ENCODE results near the gene FXR1. TPM values are rescaled to one million over a fixed set of nuclear protein-coding genes. Genes with fewer than 3 reads are reported as not detected.
A peak's percentile ranks its signal among the peaks of the same experiment; 100 is the strongest.

The FXR1 gene
- total RNA-seq, 1 experiment from 2014 or later = 123 TPM

DNA sequence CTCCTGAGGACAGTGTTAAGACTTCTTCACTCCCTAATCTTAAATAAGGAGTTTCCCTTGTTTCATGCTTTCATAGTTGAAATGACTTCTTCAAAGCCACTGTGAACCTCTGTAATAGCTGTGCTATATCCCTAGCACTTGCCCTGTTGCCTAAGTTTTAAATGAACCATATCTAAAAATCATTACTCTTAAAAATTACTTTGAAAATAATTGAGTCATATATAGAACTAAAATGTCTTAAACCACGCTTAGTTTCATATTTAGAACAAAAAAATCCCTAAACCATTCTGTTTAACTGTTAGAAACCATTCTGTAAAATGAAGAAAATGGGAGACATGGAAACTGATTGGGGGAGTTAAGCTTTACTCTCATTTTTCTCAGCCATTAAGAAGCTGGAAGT, 47.2 kb downstream of the FXR1 start:
- H3K27me3 ChIP-seq (ENCODE audit: low read length) = no peaks in the 10 kb centered on the region
- H3K9me3 ChIP-seq (ENCODE audit: low read length) = no peaks in the 10 kb centered on the region
- H3K9ac ChIP-seq (ENCODE audit: low read length) = no peak overlapping the region
- H3K36me3 ChIP-seq (ENCODE audit: insufficient read depth, low read length) = peaks cover 79% of the 10 kb centered on the region
- no peak overlapping the region for H2AFZ ChIP-seq (ENCODE audit: low read length)
- H3K4me2 ChIP-seq (ENCODE audit: low read depth, low read length, poor library complexity, severe bottlenecking) = no peak overlapping the region
- H3K4me3 ChIP-seq (ENCODE audit: low read length) = no peak overlapping the region
- H3K79me2 ChIP-seq (ENCODE audit: low read length) = peaks cover 65% of the 10 kb centered on the region
- no peaks in the 10 kb centered on the region for H4K20me1 ChIP-seq (ENCODE audit: insufficient read depth, low read depth, low read length)
- H3K27ac ChIP-seq (ENCODE audit: low read length) = no peak overlapping the region
- H3K4me1 ChIP-seq (ENCODE audit: low read length) = no peaks in the 10 kb centered on the region
- no peaks in the 10 kb centered on the region for H3K9me2 ChIP-seq (replicated peaks; ENCODE audit: insufficient read depth, low read length)
- DNase-seq = no peak

DNA sequence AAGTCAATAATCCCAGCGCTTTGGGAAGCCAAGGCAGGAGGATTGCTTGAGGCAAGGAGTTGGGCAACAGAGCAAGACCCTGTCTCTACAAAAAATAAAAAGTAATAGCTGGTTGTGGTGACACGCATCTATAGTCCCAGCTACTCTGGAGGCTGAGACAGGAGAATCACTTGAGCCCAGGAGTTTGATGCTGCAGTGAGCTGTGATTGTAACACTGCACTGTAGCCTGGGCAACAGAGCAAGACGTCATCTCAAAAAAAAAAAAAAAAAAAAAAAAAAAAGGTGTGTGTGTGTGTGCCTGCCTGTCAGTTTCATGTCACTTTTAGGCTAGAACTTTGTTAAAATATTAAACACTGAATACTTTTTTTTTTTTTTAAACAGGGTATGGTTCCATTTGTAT, 48.6 kb downstream of the FXR1 start:
- peaks cover 75% of the 10 kb centered on the region for H3K36me3 ChIP-seq (ENCODE audit: insufficient read depth, low read length)
- peak; percentile 52 for DNase-seq

DNA sequence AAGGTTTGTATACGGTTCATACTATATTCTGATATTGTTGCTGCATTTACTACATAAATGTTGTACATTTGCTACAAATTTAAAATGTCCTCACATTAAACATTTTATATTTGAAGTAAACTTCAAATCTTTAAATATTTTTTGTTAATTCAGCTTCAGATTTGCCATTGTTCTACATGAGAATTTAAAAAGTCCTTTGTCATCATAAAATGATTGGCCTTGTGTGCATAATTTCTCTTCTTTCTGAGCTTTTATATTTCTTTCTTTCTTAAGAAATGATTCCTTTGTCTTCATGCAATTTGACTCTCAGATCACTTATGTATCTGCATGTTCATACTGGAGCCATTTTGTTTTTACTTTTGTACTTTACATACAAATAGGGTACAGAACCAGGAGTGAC, 49.1 kb downstream of the FXR1 start:
- no peak for DNase-seq
- Histone ChIP-seq H3K9ac (ENCODE audit: low read length) (no peak overlapping the region), H3K4me1 (ENCODE audit: low read length) (no peaks in the 10 kb centered on the region), H3K36me3 (ENCODE audit: insufficient read depth, low read length) (peaks cover 75% of the 10 kb centered on the region), H3K9me3 (ENCODE audit: low read length) (no peaks in the 10 kb centered on the region), H3K27me3 (ENCODE audit: low read length) (no peaks in the 10 kb centered on the region), H2AFZ (ENCODE audit: low read length) (no peak overlapping the region), H3K79me2 (ENCODE audit: low read length) (peaks cover 65% of the 10 kb centered on the region), H3K4me3 (ENCODE audit: low read length) (no peak overlapping the region), H4K20me1 (ENCODE audit: insufficient read depth, low read depth, low read length) (no peaks in the 10 kb centered on the region), H3K9me2 (replicated peaks; ENCODE audit: insufficient read depth, low read length) (no peaks in the 10 kb centered on the region), H3K27ac (ENCODE audit: low read length) (no peak overlapping the region), H3K4me2 (ENCODE audit: low read depth, low read length, poor library complexity, severe bottlenecking) (no peak overlapping the region)

More for the DNA sequence above, 48.6 kb downstream of the FXR1 start:
- Histone ChIP-seq H3K9ac (ENCODE audit: low read length) (no peak overlapping the region), H2AFZ (ENCODE audit: low read length) (no peak overlapping the region), H3K27me3 (ENCODE audit: low read length) (no peaks in the 10 kb centered on the region), H3K4me1 (ENCODE audit: low read length) (no peaks in the 10 kb centered on the region), H3K4me2 (ENCODE audit: low read depth, low read length, poor library complexity, severe bottlenecking) (no peak overlapping the region), H3K79me2 (ENCODE audit: low read length) (peaks cover 65% of the 10 kb centered on the region), H4K20me1 (ENCODE audit: insufficient read depth, low read depth, low read length) (no peaks in the 10 kb centered on the region), H3K27ac (ENCODE audit: low read length) (no peak overlapping the region), H3K4me3 (ENCODE audit: low read length) (no peak overlapping the region), H3K9me3 (ENCODE audit: low read length) (no peaks in the 10 kb centered on the region), H3K9me2 (replicated peaks; ENCODE audit: insufficient read depth, low read length) (no peaks in the 10 kb centered on the region)

DNA sequence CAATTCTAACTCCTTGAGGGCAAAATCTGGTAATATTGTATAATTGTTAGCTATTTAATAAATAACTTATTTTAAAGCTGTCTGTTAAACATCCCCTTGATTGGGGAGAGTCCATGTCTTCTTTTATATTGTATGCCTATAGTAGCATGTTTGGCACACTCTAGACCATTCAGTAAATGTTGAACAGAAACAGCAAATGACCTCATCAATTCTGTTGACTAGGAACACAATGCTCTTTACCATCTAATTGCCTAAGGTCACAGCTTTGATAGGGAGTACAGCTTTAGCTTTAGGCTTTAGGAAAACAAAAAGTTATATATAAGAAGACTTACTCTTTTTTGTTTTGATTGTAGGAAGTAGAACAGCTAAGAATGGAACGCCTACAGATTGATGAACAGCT, 50.1 kb downstream of the FXR1 start:
- H4K20me1 ChIP-seq (ENCODE audit: insufficient read depth, low read depth, low read length) = no peaks in the 10 kb centered on the region
- DNase-seq = no peak
- no peak overlapping the region for H3K27ac ChIP-seq (ENCODE audit: low read length)
- no peak overlapping the region for H3K4me2 ChIP-seq (ENCODE audit: low read depth, low read length, poor library complexity, severe bottlenecking)
- no peaks in the 10 kb centered on the region for H3K4me1 ChIP-seq (ENCODE audit: low read length)
- no peak overlapping the region for H3K9ac ChIP-seq (ENCODE audit: low read length)
- H3K4me3 ChIP-seq (ENCODE audit: low read length) = no peak overlapping the region
- H3K27me3 ChIP-seq (ENCODE audit: low read length) = no peaks in the 10 kb centered on the region
- no peaks in the 10 kb centered on the region for H3K9me3 ChIP-seq (ENCODE audit: low read length)
- H3K9me2 ChIP-seq (replicated peaks; ENCODE audit: insufficient read depth, low read length) = no peaks in the 10 kb centered on the region
- H3K79me2 ChIP-seq (ENCODE audit: low read length) = peaks cover 59% of the 10 kb centered on the region
- H2AFZ ChIP-seq (ENCODE audit: low read length) = no peak overlapping the region
- peaks cover 74% of the 10 kb centered on the region for H3K36me3 ChIP-seq (ENCODE audit: insufficient read depth, low read length)

DNA sequence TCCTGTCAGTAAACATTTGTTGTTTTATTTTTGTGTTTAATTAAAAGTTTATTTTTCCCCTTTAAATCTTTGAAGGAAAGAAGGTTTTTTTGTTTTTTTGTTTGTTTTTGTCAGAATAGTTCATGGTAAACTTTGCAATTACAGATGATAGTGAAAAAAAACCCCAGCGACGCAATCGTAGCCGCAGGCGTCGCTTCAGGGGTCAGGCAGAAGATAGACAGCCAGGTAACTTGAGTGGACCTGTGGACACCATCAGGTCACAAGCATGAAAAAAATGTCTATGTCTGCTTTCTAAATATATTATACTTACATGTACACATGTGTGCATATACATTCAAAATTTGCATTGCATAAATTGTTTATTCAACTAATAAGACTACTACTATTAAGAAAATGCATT, 58.5 kb downstream of the FXR1 start:
- no peaks in the 10 kb centered on the region for H3K27me3 ChIP-seq (ENCODE audit: low read length)
- no peak overlapping the region for H3K4me2 ChIP-seq (ENCODE audit: low read depth, low read length, poor library complexity, severe bottlenecking)
- H3K9me2 ChIP-seq (replicated peaks; ENCODE audit: insufficient read depth, low read length) = no peaks in the 10 kb centered on the region
- H3K27ac ChIP-seq (ENCODE audit: low read length) = no peak overlapping the region
- peaks cover 31% of the 10 kb centered on the region for H3K79me2 ChIP-seq (ENCODE audit: low read length)
- H3K36me3 ChIP-seq (ENCODE audit: insufficient read depth, low read length) = peaks cover 56% of the 10 kb centered on the region
- H3K9ac ChIP-seq (ENCODE audit: low read length) = no peak overlapping the region
- H2AFZ ChIP-seq (ENCODE audit: low read length) = no peak overlapping the region
- H3K4me3 ChIP-seq (ENCODE audit: low read length) = no peak overlapping the region
- DNase-seq = no peak
- no peaks in the 10 kb centered on the region for H3K9me3 ChIP-seq (ENCODE audit: low read length)
- peaks cover 5% of the 10 kb centered on the region; the same call in 1 of the 2 replicates for H3K4me1 ChIP-seq (ENCODE audit: low read length)
- no peaks in the 10 kb centered on the region for H4K20me1 ChIP-seq (ENCODE audit: insufficient read depth, low read depth, low read length)

DNA sequence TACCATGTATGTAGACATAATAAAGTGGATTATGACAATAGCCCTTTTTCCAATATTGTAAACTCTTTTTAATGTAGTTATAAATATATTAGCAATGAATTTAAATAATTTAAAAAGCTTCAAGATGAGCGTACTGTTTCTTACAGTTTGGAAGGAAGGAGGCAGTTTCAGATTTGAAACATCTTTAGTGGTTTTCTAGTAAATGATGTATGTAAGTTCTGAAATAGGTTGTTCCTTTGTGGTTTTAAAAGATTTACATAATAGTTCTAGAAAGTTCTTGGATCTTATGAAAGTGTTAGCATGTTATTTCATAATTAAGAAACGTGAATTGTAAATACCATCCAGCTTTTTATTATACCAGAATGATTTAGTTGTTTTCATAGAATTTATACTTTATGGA, 61.1 kb downstream of the FXR1 start:
- Histone ChIP-seq H3K4me3 (ENCODE audit: low read length) (no peak overlapping the region), H3K9me2 (replicated peaks; ENCODE audit: insufficient read depth, low read length) (no peaks in the 10 kb centered on the region), H3K27ac (ENCODE audit: low read length) (no peak overlapping the region), H3K9ac (ENCODE audit: low read length) (no peak overlapping the region), H3K79me2 (ENCODE audit: low read length) (peaks cover 20% of the 10 kb centered on the region), H4K20me1 (ENCODE audit: insufficient read depth, low read depth, low read length) (no peaks in the 10 kb centered on the region), H3K4me1 (ENCODE audit: low read length) (peaks cover 5% of the 10 kb centered on the region; the same call in 1 of the 2 replicates), H3K4me2 (ENCODE audit: low read depth, low read length, poor library complexity, severe bottlenecking) (no peak overlapping the region), H3K27me3 (ENCODE audit: low read length) (no peaks in the 10 kb centered on the region), H3K9me3 (ENCODE audit: low read length) (no peaks in the 10 kb centered on the region), H2AFZ (ENCODE audit: low read length) (no peak overlapping the region), H3K36me3 (ENCODE audit: insufficient read depth, low read length) (peaks cover 50% of the 10 kb centered on the region)
- DNase-seq = no peak

DNA sequence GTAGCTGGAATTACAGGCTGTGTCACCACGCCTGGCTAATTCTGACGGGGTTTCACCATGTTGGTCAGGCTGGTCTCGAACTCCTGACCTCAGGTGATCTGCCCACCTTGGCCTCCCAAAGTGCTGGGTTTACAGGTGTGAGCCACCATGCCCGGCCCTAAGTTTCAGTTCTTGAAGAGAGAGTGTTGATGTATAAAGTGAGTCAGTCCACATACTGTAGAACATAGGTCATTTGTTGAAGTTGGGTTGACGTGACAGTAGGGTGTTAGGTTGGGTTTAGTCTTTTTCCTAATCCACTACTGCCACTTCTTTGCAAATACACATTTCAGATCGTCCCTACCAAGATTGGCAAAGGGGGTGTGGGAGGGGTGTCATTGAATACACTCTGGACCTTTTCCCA, 61.8 kb downstream of the FXR1 start:
- peaks cover 20% of the 10 kb centered on the region for H3K79me2 ChIP-seq (ENCODE audit: low read length)
- H3K9me2 ChIP-seq (replicated peaks; ENCODE audit: insufficient read depth, low read length) = no peaks in the 10 kb centered on the region
- no peak overlapping the region for H3K4me2 ChIP-seq (ENCODE audit: low read depth, low read length, poor library complexity, severe bottlenecking)
- H3K4me3 ChIP-seq (ENCODE audit: low read length) = no peak overlapping the region
- H3K27me3 ChIP-seq (ENCODE audit: low read length) = no peaks in the 10 kb centered on the region
- no peak overlapping the region for H3K27ac ChIP-seq (ENCODE audit: low read length)
- peaks cover 50% of the 10 kb centered on the region for H3K36me3 ChIP-seq (ENCODE audit: insufficient read depth, low read length)
- no peak overlapping the region for H2AFZ ChIP-seq (ENCODE audit: low read length)
- H3K9ac ChIP-seq (ENCODE audit: low read length) = no peak overlapping the region
- no peak for DNase-seq
- H3K9me3 ChIP-seq (ENCODE audit: low read length) = no peaks in the 10 kb centered on the region
- H3K4me1 ChIP-seq (ENCODE audit: low read length) = peaks cover 5% of the 10 kb centered on the region; the same call in 1 of the 2 replicates
- no peaks in the 10 kb centered on the region for H4K20me1 ChIP-seq (ENCODE audit: insufficient read depth, low read depth, low read length)

DNA sequence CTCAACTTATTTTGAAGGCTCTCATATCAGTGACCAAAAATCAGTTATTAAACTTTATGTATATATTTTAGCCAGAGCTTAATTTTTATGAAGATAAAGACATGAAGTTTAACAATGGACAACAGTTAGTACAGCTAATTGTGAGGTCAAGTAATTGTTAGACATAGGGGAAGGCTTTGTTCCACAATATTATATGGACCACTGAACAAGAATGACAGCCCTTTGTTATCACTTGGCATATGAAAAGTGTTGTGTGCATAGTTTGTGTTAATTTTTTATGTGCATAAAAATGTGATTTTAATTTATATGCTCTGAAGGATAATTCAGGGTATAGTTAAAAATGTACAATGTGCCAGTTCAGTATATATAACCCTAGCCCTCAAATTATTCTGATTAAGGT, 65.0 kb downstream of the FXR1 start:
- H3K4me2 ChIP-seq (ENCODE audit: low read depth, low read length, poor library complexity, severe bottlenecking) = no peak overlapping the region
- no peaks in the 10 kb centered on the region for H3K9me3 ChIP-seq (ENCODE audit: low read length)
- no peak overlapping the region for H3K9ac ChIP-seq (ENCODE audit: low read length)
- peaks cover 50% of the 10 kb centered on the region for H3K36me3 ChIP-seq (ENCODE audit: insufficient read depth, low read length)
- 0 out of 2 replicates have a peak, but pooled peaks cover 4% of the 10 kb centered on the region for H3K79me2 ChIP-seq (ENCODE audit: low read length)
- H3K27me3 ChIP-seq (ENCODE audit: low read length) = no peaks in the 10 kb centered on the region
- no peak overlapping the region for H2AFZ ChIP-seq (ENCODE audit: low read length)
- no peaks in the 10 kb centered on the region for H3K9me2 ChIP-seq (replicated peaks; ENCODE audit: insufficient read depth, low read length)
- peaks cover 5% of the 10 kb centered on the region; the same call in 1 of the 2 replicates for H3K4me1 ChIP-seq (ENCODE audit: low read length)
- H3K27ac ChIP-seq (ENCODE audit: low read length) = no peak overlapping the region
- H3K4me3 ChIP-seq (ENCODE audit: low read length) = no peak overlapping the region
- no peaks in the 10 kb centered on the region for H4K20me1 ChIP-seq (ENCODE audit: insufficient read depth, low read depth, low read length)
- DNase-seq = no peak

DNA sequence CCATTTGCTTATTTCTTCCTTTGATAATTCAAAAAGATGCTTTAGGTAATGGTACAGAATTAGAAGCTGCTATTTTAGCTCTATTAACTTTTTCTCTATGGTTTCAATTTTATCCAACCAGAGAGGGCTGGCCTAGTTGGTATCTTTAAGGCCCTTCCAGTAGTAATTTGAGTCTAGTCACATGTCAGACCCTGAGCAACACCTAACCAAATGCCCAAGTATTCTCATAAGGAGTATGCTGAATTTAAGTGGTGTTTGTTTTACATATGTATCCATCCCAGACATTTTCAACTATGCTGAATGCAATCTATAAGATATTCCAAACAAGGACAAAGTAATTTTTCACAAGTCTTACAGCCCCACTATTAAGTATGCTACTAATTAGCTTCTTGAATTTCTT, 67.5 kb downstream of the FXR1 start:
- no peaks in the 10 kb centered on the region for H3K4me1 ChIP-seq (ENCODE audit: low read length)
- DNase-seq = no peak
- H4K20me1 ChIP-seq (ENCODE audit: insufficient read depth, low read depth, low read length) = no peaks in the 10 kb centered on the region
- no peaks in the 10 kb centered on the region for H3K9me3 ChIP-seq (ENCODE audit: low read length)
- no peak overlapping the region for H3K4me2 ChIP-seq (ENCODE audit: low read depth, low read length, poor library complexity, severe bottlenecking)
- H2AFZ ChIP-seq (ENCODE audit: low read length) = no peak overlapping the region
- H3K27ac ChIP-seq (ENCODE audit: low read length) = no peak overlapping the region
- H3K4me3 ChIP-seq (ENCODE audit: low read length) = no peak overlapping the region
- peaks cover 62% of the 10 kb centered on the region for H3K36me3 ChIP-seq (ENCODE audit: insufficient read depth, low read length)
- no peaks in the 10 kb centered on the region for H3K27me3 ChIP-seq (ENCODE audit: low read length)
- H3K9ac ChIP-seq (ENCODE audit: low read length) = no peak overlapping the region
- H3K9me2 ChIP-seq (replicated peaks; ENCODE audit: insufficient read depth, low read length) = no peaks in the 10 kb centered on the region
- H3K79me2 ChIP-seq (ENCODE audit: low read length) = no peaks in the 10 kb centered on the region
